ENCODE measurements around the gene ADARB1.

DNA sequence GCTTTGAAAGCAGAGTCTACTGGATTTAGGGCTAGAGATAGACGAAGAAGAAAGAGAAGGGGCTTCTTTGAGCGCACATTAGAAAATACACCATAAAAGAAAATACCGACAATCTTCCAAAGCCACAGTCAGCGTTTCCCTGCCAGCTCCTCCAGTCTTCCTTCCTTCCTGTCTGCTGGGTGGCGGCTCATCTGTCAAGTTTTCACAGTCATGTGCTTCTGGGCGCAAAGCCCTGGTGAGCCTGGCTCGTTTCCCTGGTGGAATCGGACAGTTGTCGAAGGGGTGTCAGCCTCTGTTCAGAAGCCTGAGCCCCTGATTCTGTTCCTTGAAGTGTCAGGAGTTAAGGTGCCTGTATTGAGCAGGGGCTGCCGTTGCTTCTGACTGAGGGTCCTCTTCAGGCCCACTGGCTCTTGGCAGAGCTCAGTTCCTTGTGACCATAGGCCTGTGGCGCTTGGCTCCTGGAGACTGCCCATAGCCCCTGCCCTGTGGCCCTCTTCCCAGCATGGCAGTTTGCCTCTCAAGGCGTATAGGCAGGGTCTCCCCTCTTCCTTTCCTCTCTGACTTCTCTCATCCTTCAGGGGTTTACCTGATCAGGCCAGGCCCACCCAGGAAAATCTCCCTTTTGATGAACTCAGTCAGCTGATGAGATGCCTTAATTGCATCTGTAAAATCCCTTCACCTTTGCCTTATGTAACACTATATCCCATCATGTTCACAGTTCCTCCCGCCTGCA, 58.6 kb downstream of the ADARB1 start:
- TF ChIP-seq, protein P1, sequence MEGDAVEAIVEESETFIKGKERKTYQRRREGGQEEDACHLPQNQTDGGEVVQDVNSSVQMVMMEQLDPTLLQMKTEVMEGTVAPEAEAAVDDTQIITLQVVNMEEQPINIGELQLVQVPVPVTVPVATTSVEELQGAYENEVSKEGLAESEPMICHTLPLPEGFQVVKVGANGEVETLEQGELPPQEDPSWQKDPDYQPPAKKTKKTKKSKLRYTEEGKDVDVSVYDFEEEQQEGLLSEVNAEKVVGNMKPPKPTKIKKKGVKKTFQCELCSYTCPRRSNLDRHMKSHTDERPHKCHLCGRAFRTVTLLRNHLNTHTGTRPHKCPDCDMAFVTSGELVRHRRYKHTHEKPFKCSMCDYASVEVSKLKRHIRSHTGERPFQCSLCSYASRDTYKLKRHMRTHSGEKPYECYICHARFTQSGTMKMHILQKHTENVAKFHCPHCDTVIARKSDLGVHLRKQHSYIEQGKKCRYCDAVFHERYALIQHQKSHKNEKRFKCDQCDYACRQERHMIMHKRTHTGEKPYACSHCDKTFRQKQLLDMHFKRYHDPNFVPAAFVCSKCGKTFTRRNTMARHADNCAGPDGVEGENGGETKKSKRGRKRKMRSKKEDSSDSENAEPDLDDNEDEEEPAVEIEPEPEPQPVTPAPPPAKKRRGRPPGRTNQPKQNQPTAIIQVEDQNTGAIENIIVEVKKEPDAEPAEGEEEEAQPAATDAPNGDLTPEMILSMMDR (conservative IDR thresholded peaks at IDR 0.05): no peak
- TF ChIP-seq EZH2 (IDR thresholded peaks at IDR 0.05; ENCODE audit: low read depth): no peak
